ENCODE results near the gene KLF13.

KLF13 gene

DNA sequence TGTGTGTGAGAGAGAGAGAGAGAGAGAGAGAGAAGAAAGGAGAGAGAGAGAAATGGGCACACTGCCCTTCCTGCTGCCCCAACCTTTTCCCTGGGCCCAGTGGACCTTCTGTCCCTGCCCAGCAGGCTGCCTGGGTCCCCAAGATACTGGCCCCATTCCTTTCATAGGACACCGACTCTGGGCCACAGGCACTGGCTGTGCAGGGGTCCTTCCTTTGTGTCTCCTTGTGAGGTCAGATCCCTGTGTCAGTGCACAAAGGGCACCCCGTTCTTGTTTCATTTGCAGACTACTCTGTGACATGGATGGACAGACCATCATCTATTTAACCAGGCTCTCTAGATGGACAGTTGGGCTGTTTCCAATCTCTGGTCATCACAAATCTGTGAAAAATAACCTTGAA lies 21.3 kb upstream of the KLF13 start:
- no peak for DNase-seq (ENCODE audit: low read depth)
- H3K4me3 ChIP-seq (ENCODE audit: low read length), result no peak overlapping the region
- TF ChIP-seq CTCF (conservative IDR thresholded peaks at IDR 0.05; ENCODE audit: low read depth, low read length), result no peak

- TF ChIP-seq CTCF (conservative IDR thresholded peaks at IDR 0.05; ENCODE audit: low read depth, low read length), result no peak
- H3K4me3 ChIP-seq (ENCODE audit: low read length), result no peak overlapping the region
- DNase-seq (ENCODE audit: low read depth), result no peak
Measured at GRCh38 chr15:31305796-31306425, 20.7 kb upstream of the KLF13 start.

DNA sequence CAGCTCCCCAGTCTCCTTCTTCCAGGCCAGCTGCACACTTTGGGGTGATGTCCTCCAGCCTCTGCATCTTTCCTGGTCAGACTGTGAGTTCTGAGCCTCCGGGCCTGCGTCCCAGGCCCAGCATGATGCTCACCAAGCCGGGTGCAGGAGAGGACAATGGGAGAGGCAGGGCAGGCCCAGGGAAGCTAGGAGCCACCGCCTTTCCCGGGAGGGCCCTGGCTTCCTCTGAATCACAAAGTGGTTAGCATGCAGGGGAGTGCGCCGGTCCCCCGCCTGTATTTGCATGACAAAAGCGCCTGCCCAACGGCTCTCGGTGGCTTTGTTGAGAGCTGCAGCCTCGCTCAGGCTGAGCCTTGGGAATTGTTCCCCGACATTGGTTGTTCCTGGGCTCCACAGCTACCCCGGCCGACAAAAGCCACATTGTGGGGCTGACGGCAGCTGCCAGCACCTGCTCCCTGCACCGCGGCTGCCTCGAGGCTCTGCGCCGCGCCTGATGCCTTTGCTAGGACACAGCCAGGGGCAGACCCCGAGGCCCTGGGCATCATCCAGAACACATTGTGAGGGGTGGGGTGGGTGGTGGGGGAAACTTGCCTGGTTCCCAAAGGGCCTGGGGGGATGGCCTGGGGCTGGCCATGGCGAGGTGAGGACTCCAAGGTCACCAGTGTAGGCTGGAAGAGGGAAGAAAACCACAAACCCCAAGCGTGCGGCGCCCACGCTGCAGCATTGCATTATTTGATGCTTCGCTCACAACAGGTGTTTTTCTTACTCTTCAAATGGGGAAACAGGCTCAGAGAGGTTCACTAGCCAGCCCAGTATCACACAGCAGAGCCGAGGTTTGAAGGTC lies 20.0 kb upstream of the KLF13 start:
- no peak for DNase-seq (ENCODE audit: low read depth)
- H3K4me3 ChIP-seq (ENCODE audit: low read length), result no peak overlapping the region
- TF ChIP-seq CTCF (conservative IDR thresholded peaks at IDR 0.05; ENCODE audit: low read depth, low read length), result no peak

- DNase-seq (ENCODE audit: low read depth), result no peak
- H3K4me3 ChIP-seq (ENCODE audit: low read length), result no peak overlapping the region
- no peak for TF ChIP-seq CTCF (conservative IDR thresholded peaks at IDR 0.05; ENCODE audit: low read depth, low read length)
Measured at GRCh38 chr15:31307270-31308184, 19.1 kb upstream of the KLF13 start.

GRCh38 chr15:31308185-31308639 lies 18.4 kb upstream of the KLF13 start:
- no peak overlapping the region for H3K4me3 ChIP-seq (ENCODE audit: low read length)
- no peak for DNase-seq (ENCODE audit: low read depth)
- TF ChIP-seq CTCF (conservative IDR thresholded peaks at IDR 0.05; ENCODE audit: low read depth, low read length), result no peak

DNA sequence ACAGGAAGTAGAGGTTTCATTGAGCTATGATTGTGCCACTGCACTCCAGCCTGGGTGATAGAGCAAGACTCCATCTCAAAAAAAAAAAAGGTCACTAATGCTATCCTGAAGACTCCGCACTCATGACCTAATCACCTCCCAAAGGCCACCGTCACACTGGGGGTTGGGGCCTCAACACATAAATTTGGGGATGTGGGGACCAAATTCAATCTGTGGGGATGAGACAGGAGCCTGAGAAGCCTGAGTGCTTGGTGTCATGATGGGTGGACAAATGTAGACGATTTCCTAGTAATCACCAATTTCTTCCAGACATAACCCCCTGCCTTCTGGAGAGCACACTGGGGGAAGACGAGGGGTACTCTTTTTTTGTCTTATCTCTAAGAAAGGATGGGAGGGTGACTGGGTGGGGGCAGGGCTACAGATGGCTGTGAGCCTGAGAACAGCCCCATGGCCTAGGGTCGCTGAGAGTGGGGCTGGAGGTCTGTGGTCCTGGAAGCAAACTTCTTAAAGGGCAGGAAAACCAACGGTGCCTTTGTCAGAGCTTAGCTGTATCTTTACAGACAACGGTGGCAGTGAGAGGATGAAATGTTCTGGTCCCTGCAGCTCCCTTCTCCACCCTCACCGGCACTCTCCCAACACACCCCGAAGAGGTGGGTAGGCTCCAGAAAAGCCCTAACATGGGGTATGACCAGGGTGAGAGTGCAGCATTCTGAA lies 16.6 kb upstream of the KLF13 start:
- no peak overlapping the region for H3K4me3 ChIP-seq (ENCODE audit: low read length)
- TF ChIP-seq CTCF (conservative IDR thresholded peaks at IDR 0.05; ENCODE audit: low read depth, low read length), result no peak
- no peak for DNase-seq (ENCODE audit: low read depth)
